Gastroesophageal sphincter (tissue), 4 donors: ENCODE data around the gene UAP1. TPM values are rescaled to one million over a fixed set of nuclear protein-coding genes. Genes with fewer than 3 reads are reported as not detected.

Source experiments
- ATAC-seq: fragments of 150-250 bp; one replicate; pipeline ENCODE4 v1.9.1; 2016; ENCODE audit warnings: mild to moderate bottlenecking, moderate library complexity
- H3K27ac ChIP-seq, 4 donors: fragments of 200-600 bp; sonication (generic) in 3 of 4; 1 replicate in 3 of 4; 2 replicates in 1 of 4; pipeline ENCODE4 v1.5.1; 2016 to 2019
- H3K27me3 ChIP-seq: fragments of 200-600 bp; sonication (generic); one replicate; pipeline ENCODE4 v1.5.1; 2019
- H3K36me3 ChIP-seq, 2 donors: fragments of 200-600 bp; sonication (generic); one replicate each; pipeline ENCODE4 v1.5.1; 2019; ENCODE audit warnings: control low read depth in 1 of 2
- H3K4me1 ChIP-seq, 3 donors: fragments of 200-600 bp; sonication (generic); 1 replicate in 2 of 3; 2 replicates in 1 of 3; pipeline ENCODE4 v1.5.1; 2016 to 2019; ENCODE audit warnings: control low read depth in 2 of 3
- H3K4me3 ChIP-seq, 2 donors: fragments of 200-600 bp; sonication (generic); one replicate each; pipeline ENCODE4 v1.5.1; 2019; ENCODE audit warnings: mild to moderate bottlenecking in 1 of 2, moderate library complexity in 1 of 2
- H3K9me3 ChIP-seq, 3 donors: fragments of 200-600 bp; sonication (generic); one replicate each; pipeline ENCODE4 v1.5.1; 2017 to 2019; ENCODE audit warnings: control low read depth in 2 of 3
- EP300 ChIP-seq: sonication (generic); formaldehyde crosslinking; IDR thresholded peaks from one replicate; pipeline ENCODE4 v1.6.1; 2017; ENCODE audit warnings: antibody characterized with exemption, mild to moderate bottlenecking
- POLR2A ChIP-seq, 2 donors: fragments of 450-650 bp; IDR thresholded peaks; one replicate each; pipeline ENCODE4 v1.6.1; 2017; ENCODE audit warnings: antibody characterized with exemption in 2 of 2, mild to moderate bottlenecking in 2 of 2, moderate library complexity in 1 of 2
- POLR2AphosphoS5 ChIP-seq: sonication (generic); formaldehyde crosslinking; IDR thresholded peaks from one replicate; pipeline ENCODE4 v1.6.1; 2017; ENCODE audit warnings: antibody characterized with exemption
- WGBS, 2 donors: methylation state at CpG; one replicate each; pipeline ENCODE4 v1.1.5; 2018; ENCODE audit warnings: low coverage in 1 of 2; 5-methylcytosine and 5-hydroxymethylcytosine counted together
- total RNA-seq, 4 donors: library from RNA; depleted of rRNA; stranded (reverse); fragments of >200 nt; gene quantifications; one replicate each; pipeline ENCODE4 v1.1.0, GENCODE V29; 2016
- TF ChIP-seq, protein P1 (sequence below), 4 experiments: fragments of 200-600 bp in 2 of 4; fragments of 450-650 bp in 2 of 4; sonication (generic) in 1 of 4; IDR thresholded peaks; one replicate each; pipeline ENCODE4 v1.5.1; 2017 to 2019; ENCODE audit warnings: antibody characterized with exemption in 4 of 4, mild to moderate bottlenecking in 2 of 4, moderate library complexity in 2 of 4

UAP1 gene
- total RNA-seq, 4 donors from 2014 or later, result 60.7 to 194 (median 102) TPM

DNA sequence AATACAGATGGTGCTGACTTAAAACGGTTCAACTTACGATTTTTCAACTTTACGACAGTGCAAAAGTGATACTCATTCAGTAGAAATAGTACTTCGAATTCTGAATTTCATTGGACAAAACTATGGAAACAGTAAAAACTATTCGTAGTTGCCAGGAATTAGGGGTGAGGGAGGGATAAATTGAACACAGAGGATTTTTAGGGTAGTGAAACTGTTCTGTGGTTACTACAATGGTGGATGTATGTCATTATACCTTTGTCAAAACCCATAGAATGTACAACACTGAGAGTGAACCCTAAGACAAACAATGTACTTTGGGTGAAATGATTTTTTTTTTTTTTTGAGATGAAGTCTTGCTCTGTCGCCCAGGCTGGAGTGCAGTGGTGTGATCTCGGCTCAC lies 78.2 kb downstream of the UAP1 start:
- TF ChIP-seq POLR2A (IDR thresholded peaks at IDR 0.05), result no peak
- no peak for TF ChIP-seq EP300
- TF ChIP-seq, protein P1, sequence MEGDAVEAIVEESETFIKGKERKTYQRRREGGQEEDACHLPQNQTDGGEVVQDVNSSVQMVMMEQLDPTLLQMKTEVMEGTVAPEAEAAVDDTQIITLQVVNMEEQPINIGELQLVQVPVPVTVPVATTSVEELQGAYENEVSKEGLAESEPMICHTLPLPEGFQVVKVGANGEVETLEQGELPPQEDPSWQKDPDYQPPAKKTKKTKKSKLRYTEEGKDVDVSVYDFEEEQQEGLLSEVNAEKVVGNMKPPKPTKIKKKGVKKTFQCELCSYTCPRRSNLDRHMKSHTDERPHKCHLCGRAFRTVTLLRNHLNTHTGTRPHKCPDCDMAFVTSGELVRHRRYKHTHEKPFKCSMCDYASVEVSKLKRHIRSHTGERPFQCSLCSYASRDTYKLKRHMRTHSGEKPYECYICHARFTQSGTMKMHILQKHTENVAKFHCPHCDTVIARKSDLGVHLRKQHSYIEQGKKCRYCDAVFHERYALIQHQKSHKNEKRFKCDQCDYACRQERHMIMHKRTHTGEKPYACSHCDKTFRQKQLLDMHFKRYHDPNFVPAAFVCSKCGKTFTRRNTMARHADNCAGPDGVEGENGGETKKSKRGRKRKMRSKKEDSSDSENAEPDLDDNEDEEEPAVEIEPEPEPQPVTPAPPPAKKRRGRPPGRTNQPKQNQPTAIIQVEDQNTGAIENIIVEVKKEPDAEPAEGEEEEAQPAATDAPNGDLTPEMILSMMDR (IDR thresholded peaks at IDR 0.05), result no peak
- no peak for TF ChIP-seq POLR2AphosphoS5
- H3K4me1 ChIP-seq, result peaks cover 0 to 64% (median 0%) of the 10 kb centered on the region in 3 donors
- 93 to 94% methylated on average over 6 to 7 of the region's 7 CpGs for WGBS, 2 donors

DNA sequence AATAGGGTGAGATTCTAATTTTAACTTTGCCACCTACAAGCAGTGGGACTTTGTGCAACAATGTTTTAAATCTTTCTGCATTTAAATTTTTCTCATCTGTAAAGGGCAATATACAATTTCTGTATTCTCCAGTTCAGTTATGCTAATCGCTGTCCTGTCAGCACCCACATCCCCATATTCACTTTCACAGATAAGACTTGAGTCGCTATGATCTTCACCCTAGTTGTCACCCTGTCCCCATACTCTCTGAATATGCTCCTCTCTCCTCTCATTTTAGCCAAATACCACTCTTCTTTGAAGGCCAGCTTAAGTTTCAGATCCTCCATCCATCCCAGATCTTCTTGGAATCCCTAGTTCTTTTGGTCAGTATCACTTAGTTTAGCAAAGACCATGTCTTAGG lies 79.6 kb downstream of the UAP1 start:
- ATAC-seq, result no peak
- Histone ChIP-seq H3K4me1 (peaks cover 0 to 64% (median 2%) of the 10 kb centered on the region in 3 donors), H3K9me3 (no peaks in the 10 kb centered on the region), H3K4me3 (no peak overlapping the region), H3K27me3 (no peaks in the 10 kb centered on the region), H3K27ac (no peak overlapping the region), H3K36me3 (no peaks in the 10 kb centered on the region)
- TF ChIP-seq, protein P1 (IDR thresholded peaks at IDR 0.05), result no peak
- TF ChIP-seq POLR2AphosphoS5, result no peak
- no peak for TF ChIP-seq EP300
- no peak for TF ChIP-seq POLR2A (IDR thresholded peaks at IDR 0.05)
- 71 to 87% methylated on average over 2 of the region's 2 CpGs for WGBS, 2 donors

More for the DNA sequence above, 78.2 kb downstream of the UAP1 start:
- Histone ChIP-seq H3K36me3 (no peaks in the 10 kb centered on the region), H3K27ac (no peak overlapping the region), H3K4me3 (no peak overlapping the region), H3K27me3 (no peaks in the 10 kb centered on the region), H3K9me3 (no peaks in the 10 kb centered on the region)
- ATAC-seq, result no peak

DNA sequence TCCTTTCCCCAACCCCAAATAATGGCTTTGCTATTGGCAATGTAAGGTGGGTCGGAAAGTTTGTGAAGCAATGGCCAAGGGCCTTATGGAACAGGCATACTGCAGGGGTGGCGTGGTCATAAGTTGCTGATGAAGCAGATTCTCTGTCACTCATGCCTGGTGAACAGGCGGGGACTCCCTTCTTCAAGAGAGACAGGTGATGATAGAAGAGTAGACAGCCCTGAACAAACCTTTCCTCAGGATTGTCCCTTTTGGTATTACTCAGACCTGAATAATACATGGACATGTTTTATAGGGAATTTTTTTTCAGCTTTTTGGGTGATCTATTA lies 83.4 kb downstream of the UAP1 start:
- no peaks in the 10 kb centered on the region for H3K9me3 ChIP-seq
- no peaks in the 10 kb centered on the region for H3K36me3 ChIP-seq
- H3K27me3 ChIP-seq, result no peaks in the 10 kb centered on the region
- TF ChIP-seq, protein P1 (IDR thresholded peaks at IDR 0.05), result no peak
- no peak for TF ChIP-seq POLR2AphosphoS5
- TF ChIP-seq EP300, result no peak
- no peak for TF ChIP-seq POLR2A (IDR thresholded peaks at IDR 0.05)
- peaks cover 4 to 82% (median 9%) of the 10 kb centered on the region in 3 donors for H3K4me1 ChIP-seq
- ATAC-seq, result no peak
- WGBS, 2 donors, result 100% methylated on average over 2 of the region's 3 CpGs; no CpG with 5 or more reads in 1 of the 2 donors
- no peak overlapping the region for H3K27ac ChIP-seq
- no peak overlapping the region for H3K4me3 ChIP-seq

DNA sequence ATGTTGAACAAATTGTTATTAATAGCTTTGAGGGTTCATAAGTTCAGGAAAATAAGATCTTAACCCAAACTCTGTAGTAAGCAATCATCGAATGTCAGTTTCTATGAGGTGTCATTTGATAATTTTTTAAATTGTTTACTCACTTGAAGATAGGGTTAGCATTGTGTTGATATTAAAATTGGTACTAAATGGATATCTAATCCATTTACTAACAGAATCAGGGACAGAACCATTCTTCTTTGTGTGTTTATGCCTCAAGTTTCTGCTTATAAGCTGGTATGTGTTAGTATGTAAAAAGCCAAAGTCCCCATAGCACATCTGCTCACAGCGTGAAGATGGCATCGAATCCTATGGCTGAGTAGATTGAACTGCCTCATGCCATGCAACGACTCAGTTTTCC lies 84.1 kb downstream of the UAP1 start:
- ATAC-seq, result no peak
- Histone ChIP-seq H3K9me3 (no peaks in the 10 kb centered on the region), H3K4me1 (peaks cover 4 to 82% (median 9%) of the 10 kb centered on the region in 3 donors), H3K27me3 (no peaks in the 10 kb centered on the region), H3K4me3 (no peak overlapping the region), H3K27ac (no peak overlapping the region), H3K36me3 (no peaks in the 10 kb centered on the region)
- WGBS, 2 donors, result 62 to 63% methylated on average over 4 of the region's 4 CpGs
- TF ChIP-seq, protein P1 (IDR thresholded peaks at IDR 0.05), result no peak
- TF ChIP-seq POLR2A (IDR thresholded peaks at IDR 0.05) (no peak), EP300 (no peak), POLR2AphosphoS5 (no peak)

DNA sequence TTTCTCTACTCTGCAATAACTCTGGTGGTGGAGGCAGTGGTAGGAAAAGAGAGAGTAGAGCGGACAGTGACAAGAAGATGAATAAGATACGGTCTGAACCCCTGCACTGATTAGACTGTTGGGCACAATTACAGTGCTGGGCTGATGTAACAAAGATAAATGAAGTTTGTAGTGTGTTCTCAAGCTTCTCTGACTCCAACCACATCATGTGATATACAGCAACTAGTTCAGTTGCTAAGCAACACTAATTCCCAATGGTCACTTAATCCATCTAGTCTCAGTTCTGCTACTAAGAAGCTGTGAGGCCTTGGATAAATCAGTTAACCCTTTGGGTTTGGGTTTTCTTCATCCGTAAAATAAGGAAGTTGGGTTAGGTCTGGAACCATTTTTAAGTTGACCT lies 88.1 kb downstream of the UAP1 start:
- no peak overlapping the region for H3K4me3 ChIP-seq
- 61 to 65% methylated on average over 3 of the region's 3 CpGs for WGBS, 2 donors
- peaks cover 4 to 81% (median 13%) of the 10 kb centered on the region in 3 donors for H3K4me1 ChIP-seq
- no peaks in the 10 kb centered on the region for H3K27me3 ChIP-seq
- H3K9me3 ChIP-seq, result no peaks in the 10 kb centered on the region
- no peak for ATAC-seq
- no peak overlapping the region for H3K27ac ChIP-seq
- no peaks in the 10 kb centered on the region for H3K36me3 ChIP-seq
- TF ChIP-seq POLR2A (IDR thresholded peaks at IDR 0.05) (no peak), POLR2AphosphoS5 (no peak), EP300 (no peak)
- TF ChIP-seq, protein P1 (IDR thresholded peaks at IDR 0.05), result no peak
